HG02623 (cell line): Measurements from ENCODE around the gene THADA.
"Not testable (repeated sequence)": the region's sequence is repeated elsewhere in the genome, so short reads cannot be mapped to it uniquely, and the experiment has no call there.

Experiments
- ATAC-seq: cut with Tn5 transposase; IDR thresholded peaks from one replicate; pipeline ENCODE4 v1.9.1; 2021; ENCODE audit warnings: moderate library complexity; ENCODE audit not compliant: unreplicated experiment

THADA gene

DNA sequence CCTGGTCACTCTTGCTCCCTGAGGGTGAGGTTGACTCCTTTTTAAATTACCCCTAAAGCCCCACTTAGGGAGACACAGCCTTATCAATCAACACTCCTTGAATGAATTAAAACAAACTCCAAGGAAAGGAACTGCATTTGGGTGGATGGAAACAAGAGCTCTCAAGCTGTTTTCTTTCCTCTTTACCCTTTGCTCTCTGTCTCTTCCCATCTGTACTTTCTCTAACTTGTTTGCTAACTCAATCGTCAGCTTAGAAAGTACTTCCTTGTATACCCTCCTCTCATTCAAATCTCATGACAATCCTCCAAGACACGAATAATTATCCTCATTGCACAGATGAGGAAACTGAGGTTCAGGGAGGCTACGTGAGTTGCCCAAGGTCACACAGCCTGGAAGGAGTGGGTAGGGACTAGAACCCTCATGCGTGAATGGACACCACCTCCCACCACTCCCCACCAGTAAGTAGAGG is 402.2 kb downstream of the THADA start:
- no peak for ATAC-seq

DNA sequence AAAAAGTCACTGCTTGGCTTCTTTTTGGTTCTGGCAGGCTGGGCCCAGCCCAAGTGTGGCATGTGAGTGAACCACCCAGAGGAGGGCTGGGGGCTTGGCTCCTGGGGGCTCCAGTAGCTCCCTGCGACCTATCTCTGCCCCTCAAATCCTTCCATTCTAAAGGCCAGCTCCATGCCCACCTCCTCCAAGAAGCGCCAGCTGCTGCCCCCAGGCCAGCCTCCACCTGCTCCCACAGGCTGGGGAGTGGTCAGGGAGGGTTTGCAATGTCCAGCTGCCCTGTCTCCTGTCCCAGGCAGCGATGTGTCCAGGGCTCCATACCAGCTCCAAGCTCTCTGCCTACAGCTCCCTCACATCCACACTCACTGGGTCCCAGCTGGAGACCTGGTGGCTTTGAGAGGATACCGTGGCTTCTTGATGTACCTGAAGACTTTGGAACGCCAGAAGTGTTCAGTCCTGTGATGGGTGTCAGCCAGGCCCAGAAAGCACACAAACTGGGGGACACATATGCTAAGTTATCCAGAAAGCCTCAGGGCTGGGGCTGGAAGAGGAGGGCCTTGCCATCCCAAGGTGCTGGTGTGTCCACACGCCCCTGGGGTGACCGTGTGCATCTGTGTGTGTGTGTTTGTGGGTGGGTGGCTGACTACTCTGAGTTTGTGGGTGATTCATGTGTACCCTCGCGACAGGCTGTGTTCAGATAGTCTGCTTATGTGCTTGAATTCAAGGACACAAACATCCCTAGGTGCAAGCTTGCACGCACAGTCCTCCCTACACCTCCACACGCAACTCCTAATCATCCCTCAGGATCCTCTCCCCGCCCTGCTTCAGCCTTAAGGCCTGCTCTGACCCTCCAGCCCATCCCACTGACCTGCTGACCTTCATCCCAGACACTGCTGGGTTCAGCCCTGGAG is 402.8 kb downstream of the THADA start:
- ATAC-seq: no peak

DNA sequence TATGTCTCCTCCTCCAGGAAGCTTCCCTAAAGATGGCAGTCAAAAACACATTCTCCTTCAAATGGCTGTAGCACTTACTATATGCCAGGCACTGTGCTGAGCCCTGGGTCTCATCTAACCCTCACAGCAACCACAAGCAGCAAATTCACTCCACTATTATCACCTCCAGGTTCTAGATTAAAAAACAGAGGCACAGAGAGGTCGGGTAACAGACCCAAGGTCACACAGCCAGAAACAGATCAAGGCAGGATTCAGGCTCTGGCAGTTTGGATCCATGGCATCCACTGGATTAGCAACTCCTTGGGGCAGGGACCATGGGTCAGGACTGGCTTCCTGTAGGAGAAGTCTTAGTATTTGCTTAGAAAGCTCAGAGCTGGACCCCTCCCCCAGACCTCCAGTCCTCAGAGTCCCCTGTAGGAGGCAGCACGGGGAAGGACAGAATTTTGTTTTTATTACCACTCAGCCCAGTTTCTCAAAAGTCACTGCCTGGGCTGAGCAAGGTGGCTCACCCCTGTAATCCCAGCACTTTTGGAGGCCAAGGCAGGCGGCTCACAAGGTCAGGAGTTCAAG is 403.8 kb downstream of the THADA start:
- ATAC-seq: no peak

DNA sequence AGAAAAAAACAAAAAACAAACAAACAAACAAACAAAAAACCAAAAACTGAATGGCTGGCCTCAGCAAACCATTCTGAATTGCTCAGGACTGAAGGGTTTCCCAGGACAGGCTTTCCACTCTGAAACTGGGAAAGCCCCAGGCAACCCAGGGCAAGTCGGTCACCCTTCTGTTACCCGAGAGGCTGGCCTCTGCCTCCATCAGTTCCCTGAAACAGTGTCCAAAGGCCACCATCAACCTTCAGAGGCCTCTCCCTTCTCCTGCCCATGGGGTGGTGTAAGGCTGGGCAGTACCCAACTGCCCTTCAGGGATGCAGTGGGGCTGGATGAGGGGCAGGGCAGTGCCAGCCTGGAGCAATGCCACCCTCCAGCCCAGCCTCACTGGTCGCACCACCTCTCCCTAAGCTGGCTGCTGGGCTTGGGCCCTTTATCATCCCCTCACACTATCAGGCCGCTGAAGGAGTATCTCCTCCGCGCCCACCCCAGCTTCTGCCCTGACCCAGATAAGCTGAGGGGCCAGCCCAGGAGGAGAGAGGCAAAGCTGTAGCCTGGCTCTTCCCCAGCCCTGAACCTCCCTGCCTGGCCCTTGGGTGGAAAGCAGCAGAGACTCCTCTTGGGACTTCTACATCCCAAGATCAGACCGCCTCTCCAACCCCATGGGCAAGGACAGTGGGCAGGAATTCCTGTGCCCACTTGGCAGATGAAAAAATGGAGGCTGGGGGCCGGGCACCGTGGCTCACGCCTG is 405.4 kb downstream of the THADA start:
- ATAC-seq: no peak

DNA sequence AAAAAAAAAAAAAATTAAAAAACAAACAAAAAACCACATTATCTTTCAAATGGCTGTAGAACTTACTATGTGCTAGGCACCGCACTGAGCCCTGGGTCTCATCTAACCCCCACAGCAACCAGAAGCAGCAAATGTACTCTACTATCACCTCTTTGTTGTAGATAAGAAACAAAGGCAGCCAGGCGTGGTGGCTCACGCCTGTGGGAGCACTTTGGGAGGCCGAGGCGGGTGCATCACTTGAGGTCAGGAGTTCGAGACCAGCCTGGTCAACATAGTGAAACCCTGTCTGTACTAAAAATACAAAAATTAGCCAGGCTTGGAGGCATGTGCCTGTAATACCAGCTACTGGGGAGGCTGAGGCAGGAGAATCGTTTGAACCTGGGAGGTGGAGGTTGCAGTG is 406.0 kb downstream of the THADA start:
- ATAC-seq: not testable (repeated sequence)

DNA sequence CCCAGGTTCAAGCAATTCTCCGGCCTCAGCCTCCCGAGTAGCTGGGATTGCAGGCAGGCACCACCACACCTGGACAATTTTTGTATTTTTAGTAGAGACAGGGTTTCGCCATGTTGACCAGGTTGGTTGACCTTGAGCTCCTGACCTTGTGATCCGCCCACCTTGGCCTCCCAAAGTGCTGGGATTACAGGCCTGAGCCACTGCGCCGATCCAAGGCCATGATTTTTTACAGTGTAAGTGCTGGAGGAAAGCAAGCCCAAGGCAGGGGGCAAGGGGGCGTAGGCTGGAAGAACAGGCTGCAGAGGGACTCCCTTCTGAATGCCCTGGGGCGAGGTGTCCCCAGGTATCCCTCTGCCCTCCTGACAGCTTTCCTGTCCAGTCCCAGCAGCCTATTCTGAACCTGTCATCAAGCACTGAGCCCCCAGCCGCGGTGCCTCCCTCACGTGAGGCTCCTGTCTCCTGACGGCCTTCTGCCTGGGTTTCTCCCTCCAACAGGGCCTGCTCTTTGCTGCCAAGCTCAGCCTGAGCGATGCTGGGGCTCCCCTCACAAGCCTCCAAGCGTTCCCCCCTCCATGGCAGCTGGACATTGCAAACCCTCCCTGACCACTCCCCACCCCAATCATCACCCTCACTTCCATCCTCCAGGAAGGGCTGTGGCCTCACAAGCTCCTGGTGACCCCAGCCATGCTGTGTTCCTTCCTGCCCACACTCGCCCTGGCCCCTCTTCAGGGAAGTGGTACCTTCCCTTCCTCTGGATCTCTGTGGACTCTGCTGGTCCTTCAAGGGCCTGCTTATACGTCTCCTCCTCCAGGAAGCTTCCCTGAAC is 407.1 kb downstream of the THADA start:
- ATAC-seq: no peak

DNA sequence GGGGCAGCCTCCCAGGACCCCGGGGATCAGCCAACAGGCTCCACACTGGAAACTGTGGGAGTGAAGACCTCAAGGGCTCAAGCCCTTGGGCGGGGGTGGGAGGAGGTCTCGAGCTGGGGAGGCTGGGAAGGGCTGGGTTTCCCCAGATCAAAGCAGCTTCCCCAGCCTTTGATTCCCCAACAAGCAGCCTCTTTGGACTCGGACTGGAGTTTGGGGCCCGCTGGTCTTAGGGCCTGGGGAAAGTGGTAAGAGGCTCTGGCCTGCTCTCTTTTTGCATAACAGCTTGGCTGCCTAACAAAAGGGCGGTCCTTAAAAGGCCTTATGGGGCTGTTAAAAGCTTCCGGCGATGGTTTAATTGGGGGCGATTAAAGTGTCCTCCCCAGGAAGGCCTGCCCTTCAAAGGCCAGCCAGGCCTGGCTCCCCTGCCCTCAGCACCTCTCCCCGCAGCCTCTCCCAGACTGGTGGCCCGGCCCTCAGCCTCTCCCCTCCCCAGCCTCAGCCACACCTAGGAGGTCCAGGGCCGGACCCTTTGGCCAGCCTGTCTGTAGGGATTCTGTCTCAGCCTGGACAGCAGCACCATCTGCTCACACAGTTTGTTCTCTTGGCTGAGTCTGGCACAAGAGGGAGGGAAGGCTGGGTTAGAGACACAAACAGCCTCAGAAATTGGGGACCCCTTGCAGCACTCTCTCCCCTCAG is 409.0 kb downstream of the THADA start:
- ATAC-seq: no peak

DNA sequence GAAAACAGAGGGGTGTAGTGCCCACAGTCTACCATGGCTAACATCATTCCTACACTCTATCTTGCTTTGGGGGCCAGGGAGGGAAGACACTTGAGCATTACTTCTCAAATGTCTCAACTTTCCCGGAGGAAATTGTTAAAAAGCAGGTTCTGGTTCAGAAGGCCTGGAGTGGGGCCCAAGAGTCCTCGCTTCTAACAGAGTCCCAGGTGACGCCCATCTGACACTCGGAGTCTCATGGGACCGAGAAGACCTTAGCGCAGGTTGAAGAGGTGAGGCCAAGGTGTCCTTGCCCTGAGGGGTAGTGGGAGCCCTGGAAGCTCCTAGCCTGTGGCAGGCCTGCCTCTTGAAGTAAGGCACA is 409.5 kb downstream of the THADA start:
- ATAC-seq: no peak

DNA sequence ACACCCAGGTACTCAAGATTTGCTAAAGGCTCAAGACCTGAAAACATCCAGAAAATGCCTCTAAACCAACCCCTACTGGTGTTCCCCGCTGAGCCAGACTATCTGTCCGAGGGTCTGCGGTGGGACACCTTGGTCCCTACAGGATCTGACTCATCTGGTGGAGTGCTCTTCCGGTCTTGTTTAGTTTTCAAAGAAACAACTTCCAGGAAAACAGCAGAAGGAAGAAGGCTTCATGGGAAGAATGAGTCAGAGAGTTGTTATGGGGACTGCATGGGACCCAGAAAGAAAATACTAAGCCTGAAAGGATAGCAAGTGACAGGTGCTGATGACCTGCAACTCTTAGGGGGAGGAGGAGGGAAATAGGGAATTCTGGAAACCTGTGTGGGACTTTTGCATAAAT is 410.7 kb downstream of the THADA start:
- ATAC-seq: no peak

DNA sequence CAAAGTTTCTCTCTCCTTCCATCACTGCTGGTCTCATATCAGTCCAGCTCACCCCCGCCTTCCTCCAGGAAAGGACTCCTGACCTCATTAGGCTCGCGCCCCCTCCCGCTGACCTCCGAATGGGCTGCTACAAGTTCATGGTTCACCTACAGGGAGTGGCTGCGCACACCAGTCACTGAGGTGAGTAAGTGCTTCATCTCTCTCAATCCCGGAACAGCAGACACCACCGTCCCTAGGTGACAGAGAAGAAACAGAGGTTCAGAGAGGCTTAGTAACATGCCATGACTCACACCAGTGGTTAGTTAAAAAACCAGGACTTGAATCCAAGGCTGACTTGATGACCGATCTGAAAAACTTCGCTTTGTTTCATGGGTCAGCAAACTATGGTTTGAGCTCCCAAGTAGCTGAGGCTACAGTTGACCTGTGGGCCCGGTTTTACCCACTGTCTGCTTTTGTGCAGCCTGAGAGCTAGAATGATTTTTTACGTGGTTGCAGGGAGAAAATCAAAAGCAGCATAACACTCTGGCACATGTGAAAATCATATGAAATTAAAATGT is 411.4 kb downstream of the THADA start:
- no peak for ATAC-seq

DNA sequence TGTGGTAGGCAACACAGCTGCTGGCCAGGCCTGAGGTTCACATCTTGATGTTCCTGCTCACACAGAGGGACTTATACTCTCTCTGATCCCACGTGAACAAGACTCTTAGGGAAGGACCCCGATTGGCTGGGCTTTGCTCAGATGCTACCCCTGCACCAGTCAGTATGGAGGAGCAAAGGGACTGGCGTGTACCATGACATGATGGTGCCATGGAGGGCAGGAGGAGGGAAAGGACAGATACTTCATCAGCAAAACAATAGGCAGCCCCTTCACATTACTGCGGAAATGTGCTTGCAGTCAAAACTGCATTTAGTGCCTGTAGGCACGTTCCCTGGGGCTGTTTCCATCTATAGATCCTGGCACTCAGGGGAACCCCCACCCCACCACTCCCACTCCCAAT is 412.1 kb downstream of the THADA start:
- ATAC-seq: no peak

DNA sequence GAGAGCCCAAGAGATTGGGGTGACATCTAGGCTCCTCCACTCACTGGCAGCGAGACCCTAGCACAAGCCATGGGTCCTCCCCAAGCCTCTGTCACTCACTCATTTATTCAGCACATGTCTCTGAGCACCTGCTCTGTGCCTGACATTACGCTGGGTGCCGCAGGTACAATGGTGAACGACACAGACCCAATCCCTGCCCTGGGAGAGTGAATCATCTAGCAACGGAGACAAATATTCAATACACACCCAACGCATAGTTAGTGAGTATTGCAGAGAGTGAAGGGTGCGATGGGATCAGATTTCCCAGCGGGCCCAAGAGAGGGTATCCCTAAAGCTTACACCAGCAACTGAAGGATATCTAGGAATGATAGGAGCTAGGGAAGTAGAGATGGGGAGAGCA is 414.9 kb downstream of the THADA start:
- no peak for ATAC-seq
